OCI-LY1 (cell line): Measurements from ENCODE around the gene KCTD1.

ENCODE experiments used
- CTCF ChIP-seq: fragments of 200-600 bp; sonication (generic), shearing (Covaris generic); IDR thresholded peaks from 2 replicates; pipeline ENCODE4 v1.5.1; 2017; ENCODE audit warnings: mild to moderate bottlenecking, antibody characterized with exemption, low read length, moderate library complexity, mixed read lengths
- EZH2 ChIP-seq: fragments of 200-600 bp; sonication (generic), shearing (Covaris generic); IDR thresholded peaks from 2 replicates; pipeline ENCODE4 v1.8.0; 2017; ENCODE audit warnings: borderline replicate concordance, mixed run types, mild to moderate bottlenecking, antibody characterized with exemption, low read length, moderate library complexity, mixed read lengths

GRCh38 chr18:26491194-26491816 lies 57.0 kb downstream of the KCTD1 start:
- TF ChIP-seq EZH2 (no peak), CTCF (no peak)
